C4-2B (cell line): ENCODE data around the gene GPRIN1.

Experiments
- H3K27ac ChIP-seq: fragments of 450-650 bp; 2 replicates; pipeline ENCODE4 v1.5.1; 2017
- ZFX ChIP-seq: fragments of 450-650 bp; IDR thresholded peaks from 2 replicates; pipeline ENCODE4 v1.6.1; 2017
- TF ChIP-seq, protein P1 (sequence below): fragments of 450-650 bp; conservative IDR thresholded peaks from 2 replicates; pipeline ENCODE4 v1.5.1; 2017; ENCODE audit warnings: mild to moderate bottlenecking

The GPRIN1 gene

DNA sequence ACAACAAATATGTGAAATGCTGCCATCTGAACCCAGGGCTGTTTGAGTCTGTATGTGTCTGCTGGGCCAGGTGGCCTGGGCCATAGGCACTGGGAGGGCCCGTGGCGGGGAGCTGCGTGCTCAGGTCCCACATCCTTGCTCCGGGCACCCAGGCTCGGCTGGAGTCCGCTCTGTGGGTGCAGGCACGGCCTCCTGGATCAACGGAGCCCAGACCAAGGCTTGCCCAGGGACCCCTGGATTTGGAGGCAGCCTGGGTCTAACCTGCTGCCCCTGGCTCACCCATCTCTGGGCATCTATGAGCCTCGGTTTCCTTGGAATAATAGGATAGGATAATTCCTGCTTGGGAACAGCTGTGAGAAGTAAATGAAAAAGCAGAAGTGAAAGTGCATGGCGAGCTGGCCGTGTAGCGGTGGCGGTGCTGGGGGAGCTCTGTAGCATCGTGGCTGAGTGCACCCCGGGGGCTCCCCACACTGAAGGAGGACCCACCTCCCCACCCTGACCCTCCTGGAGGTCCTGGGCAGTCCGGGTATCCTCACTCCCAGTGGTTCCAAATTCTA is 59.6 kb downstream of the GPRIN1 start:
- H3K27ac ChIP-seq = no peak overlapping the region
- TF ChIP-seq, protein P1, sequence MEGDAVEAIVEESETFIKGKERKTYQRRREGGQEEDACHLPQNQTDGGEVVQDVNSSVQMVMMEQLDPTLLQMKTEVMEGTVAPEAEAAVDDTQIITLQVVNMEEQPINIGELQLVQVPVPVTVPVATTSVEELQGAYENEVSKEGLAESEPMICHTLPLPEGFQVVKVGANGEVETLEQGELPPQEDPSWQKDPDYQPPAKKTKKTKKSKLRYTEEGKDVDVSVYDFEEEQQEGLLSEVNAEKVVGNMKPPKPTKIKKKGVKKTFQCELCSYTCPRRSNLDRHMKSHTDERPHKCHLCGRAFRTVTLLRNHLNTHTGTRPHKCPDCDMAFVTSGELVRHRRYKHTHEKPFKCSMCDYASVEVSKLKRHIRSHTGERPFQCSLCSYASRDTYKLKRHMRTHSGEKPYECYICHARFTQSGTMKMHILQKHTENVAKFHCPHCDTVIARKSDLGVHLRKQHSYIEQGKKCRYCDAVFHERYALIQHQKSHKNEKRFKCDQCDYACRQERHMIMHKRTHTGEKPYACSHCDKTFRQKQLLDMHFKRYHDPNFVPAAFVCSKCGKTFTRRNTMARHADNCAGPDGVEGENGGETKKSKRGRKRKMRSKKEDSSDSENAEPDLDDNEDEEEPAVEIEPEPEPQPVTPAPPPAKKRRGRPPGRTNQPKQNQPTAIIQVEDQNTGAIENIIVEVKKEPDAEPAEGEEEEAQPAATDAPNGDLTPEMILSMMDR = no peak
- no peak for TF ChIP-seq ZFX

DNA sequence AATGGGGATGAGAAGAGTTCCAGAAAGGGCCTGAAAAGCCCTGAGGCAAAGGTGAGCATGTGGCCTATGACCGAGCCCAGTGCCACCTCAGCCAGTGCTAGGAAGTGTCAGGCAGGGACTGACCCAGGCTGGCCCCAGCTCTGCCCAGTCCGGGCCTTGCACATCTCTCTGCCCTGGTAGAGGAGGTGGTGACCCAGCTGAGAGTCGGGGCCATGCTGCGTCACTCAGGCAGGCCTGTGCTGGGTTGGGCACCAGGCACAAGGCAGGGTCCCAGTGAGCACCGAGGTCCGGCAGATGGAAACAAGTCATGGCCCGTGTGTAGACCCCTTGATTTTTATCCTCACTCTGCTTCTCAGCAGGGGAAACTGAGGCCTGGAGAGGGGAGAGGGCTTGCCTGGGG is 60.1 kb downstream of the GPRIN1 start:
- no peak for TF ChIP-seq ZFX
- TF ChIP-seq, protein P1 = no peak
- H3K27ac ChIP-seq = no peak overlapping the region

- H3K27ac ChIP-seq = no peak within 1 kb of the TSS
- no peak for TF ChIP-seq ZFX
- TF ChIP-seq, protein P1 = no peak
Measured at GRCh38 chr5:176548967-176549444, 61.0 kb downstream of the GPRIN1 start, which contains the start of gene CDHR2. CDHR2 (plus strand) TSS chr5:176549342; CDS start chr5:176565353, 16,011 bp downstream.

DNA sequence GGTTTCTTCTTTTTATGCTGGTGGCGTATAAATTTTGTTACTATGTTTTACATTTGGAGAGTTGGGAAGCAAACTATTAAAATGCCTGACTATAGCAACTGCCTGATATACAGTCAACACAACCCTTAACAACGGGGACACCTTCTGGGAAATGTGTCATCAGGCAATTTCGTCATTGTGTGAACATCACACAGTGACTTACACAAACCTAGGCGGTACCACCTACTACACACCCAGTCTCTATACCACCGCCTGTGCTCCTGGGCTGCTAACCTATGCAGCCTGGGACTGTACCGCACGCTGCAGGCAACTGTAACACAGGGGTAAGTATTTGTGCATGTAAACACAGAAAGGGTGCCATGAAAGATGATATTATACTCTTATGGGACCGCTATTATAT is 62.2 kb downstream of the GPRIN1 start:
- TF ChIP-seq ZFX = no peak
- TF ChIP-seq, protein P1 = no peak
- H3K27ac ChIP-seq = no peak overlapping the region
